GM21423 (cell line): ENCODE measurements around the gene MAGEA9B.
"Not testable (repeated sequence)": the region's sequence is repeated elsewhere in the genome, so short reads cannot be mapped to it uniquely, and the experiment has no call there.

Source experiments
- ATAC-seq: cut with Tn5 transposase; IDR thresholded peaks from one replicate; pipeline ENCODE4 v1.9.1; 2021; ENCODE audit warnings: mild to moderate bottlenecking, moderate library complexity; ENCODE audit not compliant: unreplicated experiment

Gene MAGEA9B

GRCh38 chrX:149572743-149573142 is 14.5 kb downstream of the MAGEA9B start:
- no peak for ATAC-seq

- no peak for ATAC-seq
Observed at GRCh38 chrX:149571770-149572169, 15.5 kb downstream of the MAGEA9B start.

- no peak for ATAC-seq
Observed at GRCh38 chrX:149570668-149571067, 16.6 kb downstream of the MAGEA9B start.

GRCh38 chrX:149569770-149570169 is 17.5 kb downstream of the MAGEA9B start:
- ATAC-seq = no peak

GRCh38 chrX:149568701-149569296 is 18.5 kb downstream of the MAGEA9B start:
- ATAC-seq = no peak

GRCh38 chrX:149567621-149568417 is 19.4 kb downstream of the MAGEA9B start:
- ATAC-seq = no peak

GRCh38 chrX:149563359-149563758 is 23.9 kb downstream of the MAGEA9B start:
- ATAC-seq = no peak

- ATAC-seq = not testable (repeated sequence)
Observed at GRCh38 chrX:149555251-149555650, 32.0 kb downstream of the MAGEA9B start.

- not testable (repeated sequence) for ATAC-seq
Observed at GRCh38 chrX:149551939-149552248, 35.4 kb downstream of the MAGEA9B start.

- not testable (repeated sequence) for ATAC-seq
Observed at GRCh38 chrX:149551245-149551938, 35.9 kb downstream of the MAGEA9B start.

GRCh38 chrX:149550454-149550853 is 36.8 kb downstream of the MAGEA9B start:
- not testable (repeated sequence) for ATAC-seq

- ATAC-seq = not testable (repeated sequence)
Observed at GRCh38 chrX:149549701-149550100, 37.6 kb downstream of the MAGEA9B start, which contains the start of gene HSFX3. HSFX3 (minus strand) TSS chrX:149549924; CDS start chrX:149549852, 72 bp downstream.

- not testable (repeated sequence) for ATAC-seq
Observed at GRCh38 chrX:149547782-149548181, 39.5 kb downstream of the MAGEA9B start.

- ATAC-seq = not testable (repeated sequence)
Observed at GRCh38 chrX:149546962-149547361, 40.3 kb downstream of the MAGEA9B start.

GRCh38 chrX:149545545-149546543 is 41.4 kb downstream of the MAGEA9B start:
- peak; percentile 68 for ATAC-seq

GRCh38 chrX:149541521-149542047 is 45.7 kb downstream of the MAGEA9B start:
- ATAC-seq = no peak

- peak; percentile 73 for ATAC-seq
Observed at GRCh38 chrX:149540621-149541520, 46.4 kb downstream of the MAGEA9B start, which contains the start of gene EOLA1. EOLA1 (plus strand) TSS chrX:149541012; CDS start chrX:149545631, 4,619 bp downstream.

GRCh38 chrX:149540131-149540620 is 47.1 kb downstream of the MAGEA9B start:
- ATAC-seq = peak; percentile 24
